GM23248 (cell line): ENCODE results near the gene VSTM1.

Source experiments
- EZH2 ChIP-seq: fragments of 200-600 bp; sonication (generic); IDR thresholded peaks from 2 replicates; pipeline ENCODE4 v1.6.1; 2018; ENCODE audit warnings: antibody characterized with exemption, mild to moderate bottlenecking; ENCODE audit not compliant: insufficient read depth, poor library complexity, severe bottlenecking
- EZH2phosphoT487 ChIP-seq: fragments of 200-600 bp; sonication (generic); IDR thresholded peaks from 2 replicates; pipeline ENCODE4 v1.6.1; 2018; ENCODE audit warnings: antibody characterized with exemption, moderate library complexity, mild to moderate bottlenecking, low read depth; ENCODE audit not compliant: insufficient read depth

GRCh38 chr19:54062643-54063042 is 1.1 kb downstream of the VSTM1 start:
- TF ChIP-seq EZH2phosphoT487, result no peak
- TF ChIP-seq EZH2, result no peak
